ENCODE measurements around the gene OSBPL2.

Gene OSBPL2

DNA sequence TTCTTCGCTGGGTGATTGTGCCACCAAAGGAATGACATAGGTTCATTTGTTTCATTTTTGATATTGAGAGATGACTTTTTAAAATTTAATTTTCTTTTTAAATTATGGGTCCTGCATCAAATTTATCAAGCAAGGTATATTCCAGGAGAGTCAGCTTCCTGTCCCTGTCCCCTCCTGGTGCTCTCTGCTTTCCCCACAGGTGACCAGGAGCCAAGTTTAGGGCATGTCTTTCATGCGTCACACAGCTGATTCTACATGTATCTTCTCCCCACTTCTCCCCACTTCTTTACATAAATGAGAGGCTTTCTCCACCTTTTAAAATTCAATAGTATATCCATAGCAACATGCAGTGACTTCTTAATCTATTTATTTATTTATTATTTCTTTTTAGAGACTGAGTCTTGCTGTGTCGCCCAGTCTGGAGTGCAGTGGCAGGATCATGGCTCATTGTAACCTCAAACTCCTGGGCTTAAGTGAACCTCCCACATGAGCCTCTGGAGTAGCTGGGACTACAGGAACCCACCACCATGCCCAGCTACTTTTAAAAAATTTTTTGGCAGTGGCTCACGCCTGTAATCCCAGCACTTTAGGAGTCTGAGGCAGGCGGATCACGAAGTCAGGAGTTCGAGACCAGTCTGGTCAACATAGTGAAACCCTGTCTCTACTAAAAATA is 30.0 kb downstream of the OSBPL2 start:
- in situ Hi-C loops (cut with HindIII; ENCODE audit: low sequenced_read_pairs), result no loop called here
- H3K4me3 ChIP-seq (ENCODE audit: low read depth, low read length), result no peak overlapping the region
- TF ChIP-seq, protein P1, sequence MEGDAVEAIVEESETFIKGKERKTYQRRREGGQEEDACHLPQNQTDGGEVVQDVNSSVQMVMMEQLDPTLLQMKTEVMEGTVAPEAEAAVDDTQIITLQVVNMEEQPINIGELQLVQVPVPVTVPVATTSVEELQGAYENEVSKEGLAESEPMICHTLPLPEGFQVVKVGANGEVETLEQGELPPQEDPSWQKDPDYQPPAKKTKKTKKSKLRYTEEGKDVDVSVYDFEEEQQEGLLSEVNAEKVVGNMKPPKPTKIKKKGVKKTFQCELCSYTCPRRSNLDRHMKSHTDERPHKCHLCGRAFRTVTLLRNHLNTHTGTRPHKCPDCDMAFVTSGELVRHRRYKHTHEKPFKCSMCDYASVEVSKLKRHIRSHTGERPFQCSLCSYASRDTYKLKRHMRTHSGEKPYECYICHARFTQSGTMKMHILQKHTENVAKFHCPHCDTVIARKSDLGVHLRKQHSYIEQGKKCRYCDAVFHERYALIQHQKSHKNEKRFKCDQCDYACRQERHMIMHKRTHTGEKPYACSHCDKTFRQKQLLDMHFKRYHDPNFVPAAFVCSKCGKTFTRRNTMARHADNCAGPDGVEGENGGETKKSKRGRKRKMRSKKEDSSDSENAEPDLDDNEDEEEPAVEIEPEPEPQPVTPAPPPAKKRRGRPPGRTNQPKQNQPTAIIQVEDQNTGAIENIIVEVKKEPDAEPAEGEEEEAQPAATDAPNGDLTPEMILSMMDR (IDR thresholded peaks at IDR 0.05; ENCODE audit: low read depth, low read length), result no peak
- no peak for DNase-seq (ENCODE audit: low read depth, low spot score)

DNA sequence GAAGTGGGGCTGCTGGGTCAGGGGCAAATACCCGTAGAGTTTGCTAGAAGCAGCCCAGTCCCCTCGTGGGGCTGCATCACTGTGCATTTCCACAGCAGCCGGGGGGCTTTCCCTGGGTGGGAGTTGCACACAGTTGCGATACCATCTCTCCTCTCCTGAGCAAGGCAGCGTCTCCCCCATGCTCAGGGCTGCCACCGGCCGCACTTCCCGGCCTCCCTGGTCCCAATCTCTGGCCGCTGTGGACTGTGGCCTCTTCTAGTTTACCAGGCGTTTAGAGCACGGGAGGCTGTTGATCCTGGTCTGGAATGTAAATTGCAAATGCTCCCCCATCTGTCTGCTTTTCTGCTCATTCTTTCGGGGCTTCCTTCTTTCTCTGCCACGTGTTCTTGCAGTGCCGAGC is 31.1 kb downstream of the OSBPL2 start:
- H3K4me3 ChIP-seq (ENCODE audit: low read depth, low read length), result no peak overlapping the region
- TF ChIP-seq, protein P1 (IDR thresholded peaks at IDR 0.05; ENCODE audit: low read depth, low read length), result no peak
- in situ Hi-C loops (cut with HindIII; ENCODE audit: low sequenced_read_pairs), result no loop called here
- no peak for DNase-seq (ENCODE audit: low read depth, low spot score)

DNA sequence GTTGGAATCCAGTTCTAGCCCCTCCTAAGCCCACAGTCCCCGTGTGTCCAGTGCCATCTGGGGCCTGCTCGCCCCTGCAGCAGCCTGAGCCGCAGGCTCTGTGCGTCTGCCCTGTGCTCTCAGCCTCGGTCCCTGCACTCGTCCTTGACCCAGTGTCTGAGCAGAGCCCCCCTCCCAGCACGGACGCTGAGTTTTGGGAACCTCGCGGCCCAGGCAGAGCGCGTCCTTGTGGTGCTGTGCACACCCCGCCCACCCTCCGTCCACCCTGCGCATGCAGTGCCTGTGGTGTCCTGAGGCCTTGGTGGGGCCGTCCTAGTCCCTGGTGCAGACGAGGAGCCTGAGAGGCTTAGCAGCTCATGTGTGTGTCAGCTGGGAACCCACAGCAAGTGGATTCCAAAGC is 31.6 kb downstream of the OSBPL2 start:
- no peak for DNase-seq (ENCODE audit: low read depth, low spot score)
- in situ Hi-C loops (cut with HindIII; ENCODE audit: low sequenced_read_pairs), result no loop called here
- no peak overlapping the region for H3K4me3 ChIP-seq (ENCODE audit: low read depth, low read length)
- TF ChIP-seq, protein P1 (IDR thresholded peaks at IDR 0.05; ENCODE audit: low read depth, low read length), result no peak

DNA sequence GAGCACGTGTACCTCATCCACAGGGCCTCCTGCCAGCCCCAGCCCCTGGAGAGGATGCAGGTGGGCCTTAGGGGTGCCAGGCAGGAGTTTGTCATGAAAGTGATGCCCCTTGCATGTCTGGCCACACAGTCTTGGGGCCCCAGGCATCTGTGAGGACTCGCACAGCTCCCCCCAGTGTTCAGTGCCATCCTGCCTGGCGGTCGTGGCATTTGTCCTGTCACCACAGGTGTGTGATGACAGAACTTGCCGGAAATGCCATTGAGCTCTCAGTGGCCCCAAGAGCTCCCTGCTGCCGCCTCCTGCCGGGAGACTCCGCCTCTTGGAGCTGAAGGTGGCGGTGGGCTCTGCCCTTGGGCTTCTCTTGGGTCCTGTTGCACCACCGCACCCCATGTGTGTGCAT is 33.9 kb downstream of the OSBPL2 start:
- in situ Hi-C loops (cut with HindIII; ENCODE audit: low sequenced_read_pairs), result no loop called here
- DNase-seq (ENCODE audit: low read depth, low spot score), result no peak
- H3K4me3 ChIP-seq (ENCODE audit: low read depth, low read length), result no peak overlapping the region
- TF ChIP-seq, protein P1 (IDR thresholded peaks at IDR 0.05; ENCODE audit: low read depth, low read length), result no peak

DNA sequence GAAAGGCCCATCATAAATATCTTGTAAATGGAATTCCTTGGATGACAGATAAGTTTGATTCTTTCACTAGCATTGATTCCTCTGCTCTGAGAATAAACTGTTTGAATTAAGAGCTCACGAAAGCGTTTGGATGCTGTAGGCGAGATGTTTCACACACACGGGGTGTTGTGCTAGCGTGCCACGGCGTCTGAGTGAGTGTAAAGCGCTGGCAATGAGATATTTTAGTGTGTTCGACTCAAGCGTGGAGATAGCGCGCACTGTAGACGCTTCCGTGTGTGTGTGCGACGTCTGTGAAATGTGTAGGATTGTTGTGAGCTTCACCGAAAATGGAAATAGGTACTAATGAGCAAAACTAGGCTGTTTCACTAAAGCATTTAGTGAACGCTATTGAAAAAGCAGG is 35.1 kb downstream of the OSBPL2 start:
- H3K4me3 ChIP-seq (ENCODE audit: low read depth, low read length), result no peak overlapping the region
- TF ChIP-seq, protein P1 (IDR thresholded peaks at IDR 0.05; ENCODE audit: low read depth, low read length), result no peak
- no peak for DNase-seq (ENCODE audit: low read depth, low spot score)
- in situ Hi-C loops (cut with HindIII; ENCODE audit: low sequenced_read_pairs), result no loop called here

DNA sequence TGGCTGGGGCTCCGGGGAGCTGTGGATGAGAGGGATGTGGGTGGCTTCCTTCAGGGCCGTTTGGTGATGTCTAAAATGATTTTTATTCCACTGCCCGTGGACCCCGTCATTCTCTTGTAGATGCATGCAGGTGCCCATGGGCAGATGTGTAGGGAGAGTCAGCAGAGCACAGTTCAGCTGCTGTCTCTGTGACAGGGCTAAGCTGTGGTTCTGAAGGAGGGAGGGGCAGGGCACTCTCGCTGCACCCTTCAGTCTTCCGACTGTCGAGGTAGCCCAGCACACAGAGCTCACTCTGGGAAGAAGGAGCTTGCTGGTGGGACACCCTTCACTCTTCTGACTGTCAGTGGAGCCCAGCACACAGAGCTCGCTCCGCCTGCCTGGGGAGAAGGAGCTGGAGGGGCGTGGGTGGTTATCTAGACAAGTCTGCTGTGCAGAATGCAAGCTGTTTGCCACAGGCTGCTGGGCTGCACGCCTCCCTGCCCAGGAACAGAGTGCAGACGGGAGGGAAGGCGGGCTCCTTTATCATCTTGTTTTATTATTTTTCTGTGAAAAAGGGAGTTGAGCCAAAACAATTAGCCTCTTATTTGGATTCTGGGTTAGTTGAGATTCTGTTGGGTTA is 36.1 kb downstream of the OSBPL2 start:
- in situ Hi-C loops (cut with HindIII; ENCODE audit: low sequenced_read_pairs), result no loop called here
- H3K4me3 ChIP-seq (ENCODE audit: low read depth, low read length), result no peak overlapping the region
- DNase-seq (ENCODE audit: low read depth, low spot score), result no peak
- TF ChIP-seq, protein P1 (IDR thresholded peaks at IDR 0.05; ENCODE audit: low read depth, low read length), result no peak

Measured in astrocyte of the spinal cord (primary cell).